RWPE2 (cell line): ENCODE measurements around the gene TMEM40.
A peak's percentile ranks its signal among the peaks of the same experiment; 100 is the strongest.

Source experiments
- ATAC-seq: fragments of 200-7000 bp; cut with Tn5 transposase; 3 replicates; pipeline ENCODE4 v1.9.1; 2021; ENCODE audit warnings: low read depth
- DNase-seq: peaks from one replicate; pipeline ENCODE4 v3.0.0-alpha.2; 2020; ENCODE audit warnings: low spot score
- H3K27ac ChIP-seq: fragments of 450-650 bp; 2 replicates; pipeline ENCODE4 v1.5.1; 2017; ENCODE audit warnings: mild to moderate bottlenecking; ENCODE audit not compliant: poor library complexity, severe bottlenecking
- H3K27me3 ChIP-seq: fragments of 250-450 bp; sonication (Bioruptor Pico); 2 replicates; pipeline ENCODE4 v1.5.1; 2021; ENCODE audit warnings: mild to moderate bottlenecking, moderate library complexity; ENCODE audit not compliant: insufficient read depth, poor library complexity, severe bottlenecking
- H3K36me3 ChIP-seq: fragments of 250-450 bp; sonication (Bioruptor Pico); 2 replicates; pipeline ENCODE4 v1.5.1; 2020; ENCODE audit warnings: low read depth, mild to moderate bottlenecking, moderate library complexity
- H3K4me1 ChIP-seq: fragments of 250-450 bp; sonication (Bioruptor Pico); 2 replicates; pipeline ENCODE4 v1.5.1; 2021; ENCODE audit warnings: mild to moderate bottlenecking, moderate library complexity; ENCODE audit not compliant: insufficient read depth, poor library complexity, severe bottlenecking
- H3K4me3 ChIP-seq: fragments of 250-450 bp; sonication (Bioruptor Pico); 2 replicates; pipeline ENCODE4 v1.5.1; 2021; ENCODE audit warnings: mild to moderate bottlenecking, moderate library complexity; ENCODE audit not compliant: severe bottlenecking
- H3K9me3 ChIP-seq: fragments of 250-450 bp; sonication (Bioruptor Pico); 2 replicates; pipeline ENCODE4 v1.5.1; 2021; ENCODE audit warnings: mild to moderate bottlenecking, moderate library complexity; ENCODE audit not compliant: severe bottlenecking
- CTCF ChIP-seq: fragments of 450-650 bp; IDR thresholded peaks from one replicate; pipeline ENCODE4 v1.5.1; 2017; ENCODE audit warnings: mild to moderate bottlenecking, moderate library complexity; ENCODE audit not compliant: poor library complexity, severe bottlenecking

Gene TMEM40

GRCh38 chr3:12754313-12754712 is 4.7 kb downstream of the TMEM40 start:
- no peaks in the 10 kb centered on the region for H3K9me3 ChIP-seq
- DNase-seq (no peak), ATAC-seq (no peak)
- no peak for TF ChIP-seq CTCF
- H3K4me3 ChIP-seq: no peak overlapping the region
- peaks cover 78% of the 10 kb centered on the region for H3K36me3 ChIP-seq
- H3K27ac ChIP-seq: peak overlapping the region; percentile 97
- H3K4me1 ChIP-seq: peaks cover 65% of the 10 kb centered on the region
- no peaks in the 10 kb centered on the region for H3K27me3 ChIP-seq

GRCh38 chr3:12753275-12754028 is 5.6 kb downstream of the TMEM40 start:
- peak overlapping the region; percentile 97 for H3K27ac ChIP-seq
- peak; percentile 40 for ATAC-seq
- H3K4me3 ChIP-seq: no peak overlapping the region
- peaks cover 65% of the 10 kb centered on the region for H3K4me1 ChIP-seq
- DNase-seq: no peak
- no peaks in the 10 kb centered on the region for H3K9me3 ChIP-seq
- TF ChIP-seq CTCF: no peak
- H3K36me3 ChIP-seq: peaks cover 86% of the 10 kb centered on the region
- H3K27me3 ChIP-seq: no peaks in the 10 kb centered on the region

- Histone ChIP-seq H3K9me3 (no peaks in the 10 kb centered on the region), H3K4me1 (peaks cover 65% of the 10 kb centered on the region), H3K27ac (peak overlapping the region; percentile 97), H3K27me3 (no peaks in the 10 kb centered on the region), H3K36me3 (peaks cover 92% of the 10 kb centered on the region), H3K4me3 (no peak overlapping the region)
- no peak for TF ChIP-seq CTCF
- ATAC-seq (peak; percentile 24; the same call in 1 of the 3 replicates), DNase-seq (no peak)
Measured at GRCh38 chr3:12752809-12753208, 6.2 kb downstream of the TMEM40 start.

- Histone ChIP-seq H3K4me3 (no peak overlapping the region), H3K4me1 (peaks cover 65% of the 10 kb centered on the region), H3K9me3 (no peaks in the 10 kb centered on the region), H3K27me3 (no peaks in the 10 kb centered on the region), H3K36me3 (peaks cover 92% of the 10 kb centered on the region), H3K27ac (peak overlapping the region; percentile 97)
- no peak for TF ChIP-seq CTCF
- DNase-seq (no peak), ATAC-seq (0 out of 3 replicates have a peak, but pooled peaks have one; percentile 7)
Measured at GRCh38 chr3:12752102-12752501, 7.0 kb downstream of the TMEM40 start.

- DNase-seq: no peak
- Histone ChIP-seq H3K9me3 (no peaks in the 10 kb centered on the region), H3K36me3 (peaks cover 92% of the 10 kb centered on the region), H3K27ac (peak overlapping the region; percentile 97), H3K27me3 (no peaks in the 10 kb centered on the region), H3K4me3 (no peak overlapping the region), H3K4me1 (peaks cover 59% of the 10 kb centered on the region)
- ATAC-seq: peak; percentile 59
- TF ChIP-seq CTCF: no peak
Measured at GRCh38 chr3:12751571-12751970, 7.5 kb downstream of the TMEM40 start.
